IMR-90 (cell line): Measurements from ENCODE around the gene HIVEP3. TPM values are rescaled to one million over a fixed set of nuclear protein-coding genes. Genes with fewer than 3 reads are reported as not detected.

Experiments used
- ATAC-seq: fragments of 200-7000 bp; cut with Tn5 transposase; 2 replicates; pipeline ENCODE4 v1.9.1; 2020; ENCODE audit warnings: low read depth, mild to moderate bottlenecking, moderate library complexity
- BruUV-seq: library from RNA; stranded (reverse); fragments of 400-500 nt; replicated peaks from 2 replicates; lab custom pipeline; 2021; lab: Mats Ljungman, UMichigan
- CTCF ChIA-PET: fragments of 300-600 bp; formaldehyde crosslinking; extraction: SDS; loops from one replicate; lab custom pipeline; 2021; ENCODE audit warnings: antibody characterized with exemption; lab: Yijun Ruan, JAX
- POLR2A ChIA-PET: fragments of 300-600 bp; sonication (Branson Sonifier 250); formaldehyde crosslinking; loops from one replicate; lab custom pipeline; 2022; ENCODE audit warnings: antibody characterized with exemption; ENCODE audit not compliant: unreplicated experiment; lab: Charles Lee
- DNase-seq: peaks from one replicate; pipeline ENCODE4 v3.0.0; 2013
- H2AFZ ChIP-seq: replicated peaks from 2 replicates; pipeline ENCODE3; 2013; ENCODE audit warnings: low read length, mild to moderate bottlenecking; ENCODE audit not compliant: poor library complexity
- H2AK5ac ChIP-seq: 2 replicates; pipeline ENCODE4 v1.6.1; 2013; ENCODE audit warnings: low read depth, low read length, inconsistent platforms
- H2AK9ac ChIP-seq: replicated peaks from 2 replicates; pipeline ENCODE3; 2013; ENCODE audit warnings: mild to moderate bottlenecking, low read depth, low read length, moderate library complexity; ENCODE audit not compliant: poor library complexity
- H2BK120ac ChIP-seq: 2 replicates; pipeline ENCODE4 v1.6.1; 2013; ENCODE audit warnings: low read depth, low read length, inconsistent platforms
- H2BK15ac ChIP-seq: 3 replicates; pipeline ENCODE4 v1.6.1; 2013; ENCODE audit warnings: low read depth, low read length, inconsistent platforms
- H2BK20ac ChIP-seq: 2 replicates; pipeline ENCODE4 v1.6.1; 2013; ENCODE audit warnings: low read depth, mild to moderate bottlenecking, inconsistent platforms, low read length, moderate library complexity
- H2BK5ac ChIP-seq: 2 replicates; pipeline ENCODE4 v1.6.1; 2013; ENCODE audit warnings: mild to moderate bottlenecking, low read depth, low read length, inconsistent platforms; ENCODE audit not compliant: poor library complexity, severe bottlenecking
- H3K14ac ChIP-seq: replicated peaks from 2 replicates; pipeline ENCODE4 v1.6.1; 2013; ENCODE audit warnings: low read depth, low read length, inconsistent platforms
- H3K18ac ChIP-seq: 2 replicates; pipeline ENCODE4 v1.6.1; 2013; ENCODE audit warnings: low read depth, low read length, control low read depth
- H3K23ac ChIP-seq: 2 replicates; pipeline ENCODE4 v1.6.1; 2013; ENCODE audit warnings: low read depth, low read length, inconsistent platforms
- H3K27ac ChIP-seq: 2 replicates; pipeline ENCODE4 v1.5.1; 2013; ENCODE audit warnings: mild to moderate bottlenecking, control low read depth, low read length; ENCODE audit not compliant: insufficient read depth
- H3K27me3 ChIP-seq: 2 replicates; pipeline ENCODE4 v1.6.1; 2013; ENCODE audit warnings: low read length; ENCODE audit not compliant: control insufficient read depth, insufficient read depth
- H3K36me3 ChIP-seq: 2 replicates; pipeline ENCODE4 v1.6.1; 2013; ENCODE audit warnings: low read length, mixed read lengths; ENCODE audit not compliant: control insufficient read depth, insufficient read depth
- H3K4ac ChIP-seq: 2 replicates; pipeline ENCODE4 v1.6.1; 2013; ENCODE audit warnings: low read depth, low read length, inconsistent platforms
- H3K4me1 ChIP-seq: 2 replicates; pipeline ENCODE4 v1.6.1; 2013; ENCODE audit warnings: low read length, mixed read lengths; ENCODE audit not compliant: control insufficient read depth, insufficient read depth
- H3K4me2 ChIP-seq: 2 replicates; pipeline ENCODE4 v1.6.1; 2013; ENCODE audit warnings: low read depth, mild to moderate bottlenecking, control low read depth, low read length, moderate library complexity
- H3K4me3 ChIP-seq: 2 replicates; pipeline ENCODE4 v1.5.1; 2013; ENCODE audit warnings: low read depth, mild to moderate bottlenecking, control low read depth, low read length, moderate library complexity; ENCODE audit not compliant: insufficient read depth
- H3K56ac ChIP-seq: 2 replicates; pipeline ENCODE4 v1.6.1; 2013; ENCODE audit warnings: low read length, inconsistent platforms; ENCODE audit not compliant: insufficient read depth; ENCODE audit errors: extremely low read depth
- H3K79me1 ChIP-seq, 2 experiments: 2 replicates each; pipeline ENCODE4 v1.6.1; 2013; ENCODE audit warnings: low read length in 2 of 2, inconsistent platforms in 1 of 2, low read depth in 1 of 2
- H3K9ac ChIP-seq: 2 replicates; pipeline ENCODE4 v1.6.1; 2013; ENCODE audit warnings: low read depth, low read length, control low read depth
- H3K9me1 ChIP-seq: 2 replicates; pipeline ENCODE4 v1.6.1; 2013; ENCODE audit warnings: low read length, inconsistent platforms; ENCODE audit not compliant: insufficient read depth
- H3K9me3 ChIP-seq: 2 replicates; pipeline ENCODE4 v1.6.1; 2013; ENCODE audit warnings: low read length; ENCODE audit not compliant: control insufficient read depth, insufficient read depth
- H4K20me1 ChIP-seq: 2 replicates; pipeline ENCODE4 v1.6.1; 2013; ENCODE audit warnings: low read length, inconsistent platforms; ENCODE audit not compliant: insufficient read depth
- H4K5ac ChIP-seq: 2 replicates; pipeline ENCODE4 v1.6.1; 2013; ENCODE audit warnings: mild to moderate bottlenecking, low read depth, low read length, control low read depth
- H4K8ac ChIP-seq, 2 experiments: 2 replicates each; pipeline ENCODE4 v1.6.1; 2013; ENCODE audit warnings: low read depth in 2 of 2, low read length in 2 of 2, control low read depth in 1 of 2, inconsistent platforms in 1 of 2
- H4K91ac ChIP-seq: 2 replicates; pipeline ENCODE4 v1.6.1; 2013; ENCODE audit warnings: low read depth, low read length, inconsistent platforms; ENCODE audit not compliant: insufficient read depth
- BHLHE40 ChIP-seq: fragments of 150-350 bp; IDR thresholded peaks from 2 replicates; pipeline ENCODE4 v1.6.1; 2016; ENCODE audit warnings: mild to moderate bottlenecking, low read depth, low read length
- CEBPB ChIP-seq: IDR thresholded peaks from 2 replicates; pipeline ENCODE4 v1.6.1; 2012; ENCODE audit warnings: low read depth, low read length, improper control_type of control experiment
- CHD1 ChIP-seq: IDR thresholded peaks from 2 replicates; pipeline ENCODE4 v1.6.1; 2012; ENCODE audit warnings: low read depth, low read length, improper control_type of control experiment
- FOS ChIP-seq: fragments of 150-350 bp; IDR thresholded peaks from 2 replicates; pipeline ENCODE4 v1.6.1; 2016; ENCODE audit warnings: low read depth, low read length
- MAFK ChIP-seq: IDR thresholded peaks from 2 replicates; pipeline ENCODE4 v1.6.1; 2012; ENCODE audit warnings: low read depth, low read length, improper control_type of control experiment
- MAZ ChIP-seq: IDR thresholded peaks from 2 replicates; pipeline ENCODE4 v1.6.1; 2012; ENCODE audit warnings: low read depth, mild to moderate bottlenecking, low read length, improper control_type of control experiment, moderate library complexity, borderline replicate concordance
- MXI1 ChIP-seq: IDR thresholded peaks from 2 replicates; pipeline ENCODE4 v1.6.1; 2012; ENCODE audit warnings: low read depth, mild to moderate bottlenecking, low read length, moderate library complexity, borderline replicate concordance
- NFE2L2 ChIP-seq: fragments of 150-350 bp; IDR thresholded peaks from 2 replicates; pipeline ENCODE4 v1.6.1; 2016; ENCODE audit warnings: low read depth, mild to moderate bottlenecking, low read length
- POLR2A ChIP-seq: IDR thresholded peaks from 2 replicates; pipeline ENCODE4 v1.6.1; 2012; ENCODE audit warnings: mild to moderate bottlenecking, low read depth, low read length
- RAD21 ChIP-seq: IDR thresholded peaks from 2 replicates; pipeline ENCODE4 v1.6.1; 2012; ENCODE audit warnings: low read length, improper control_type of control experiment
- RCOR1 ChIP-seq: IDR thresholded peaks from 2 replicates; pipeline ENCODE4 v1.6.1; 2012; ENCODE audit warnings: mild to moderate bottlenecking, low read length, improper control_type of control experiment; ENCODE audit not compliant: insufficient replicate concordance
- RFX5 ChIP-seq: IDR thresholded peaks from 2 replicates; pipeline ENCODE4 v1.8.0; 2012; ENCODE audit warnings: low read depth, mild to moderate bottlenecking, low read length, moderate library complexity
- SMC3 ChIP-seq: fragments of 150-350 bp; IDR thresholded peaks from 2 replicates; pipeline ENCODE4 v1.6.1; 2016; ENCODE audit warnings: low read depth, mild to moderate bottlenecking, antibody characterized with exemption, low read length, moderate library complexity
- WGBS, 2 experiments: methylation state at CpG; one replicate each; pipeline versions ENCODE4 v1.1.5 to v1.1.7; 2013; ENCODE audit warnings: missing lambda C conversion rate in 2 of 2; ENCODE audit not compliant: insufficient read length in 1 of 2; ENCODE audit errors: extremely low coverage in 2 of 2; 5-methylcytosine and 5-hydroxymethylcytosine counted together
- dilution Hi-C: fragments of 300-500 bp; cut with HindIII; formaldehyde crosslinking; loops from one replicate; pipeline ENCODE4 v1.14.3; 2018; ENCODE audit warnings: low sequenced_read_pairs; ENCODE audit not compliant: unreplicated experiment
- in situ Hi-C: fragments of 300-500 bp; cut with MboI; formaldehyde crosslinking; loops from 3 replicates; pipeline ENCODE4 v1.14.3; 2019; ENCODE audit warnings: low sequenced_read_pairs, inconsistent platforms, mixed read lengths
- intact Hi-C: fragments of 100-400 bp; cut with micrococcal nuclease; formaldehyde crosslinking; loops from 2 replicates; pipeline ENCODE4 v1.10.0; 2022
- polyA plus RNA-seq, 3 experiments: library from polyadenylated mRNA; depleted of rRNA; stranded (reverse); fragments of >200 nt; gene quantifications; 2 replicates each; pipeline ENCODE4 v1.2.3, GENCODE V29; 2012; ENCODE audit warnings: low replicate concordance in 1 of 3
- total RNA-seq: library from RNA; depleted of rRNA; stranded (reverse); fragments of >200 nt; gene quantifications from 2 replicates; pipeline ENCODE4 v1.2.3, GENCODE V29; 2012
- TF ChIP-seq, protein P1 (sequence below): fragments of 150-350 bp; IDR thresholded peaks from 2 replicates; pipeline ENCODE4 v1.6.1; 2017; ENCODE audit warnings: mild to moderate bottlenecking, antibody characterized with exemption, low read length, low read depth
- TF ChIP-seq, protein P2 (sequence below): conservative IDR thresholded peaks from 2 replicates; pipeline ENCODE4 v1.5.1; 2012; ENCODE audit warnings: mild to moderate bottlenecking, low read depth, low read length, improper control_type of control experiment
- TF ChIP-seq, protein P3 (sequence below): fragments of 150-350 bp; IDR thresholded peaks from 2 replicates; pipeline ENCODE4 v1.6.1; 2016; ENCODE audit warnings: low read depth, mild to moderate bottlenecking, low read length, moderate library complexity, borderline replicate concordance

HIVEP3 gene
- total and polyA plus RNA-seq, 2 of the 4 experiments (the other 2 are of a cell fraction) = 1.4 to 4.0 TPM

DNA sequence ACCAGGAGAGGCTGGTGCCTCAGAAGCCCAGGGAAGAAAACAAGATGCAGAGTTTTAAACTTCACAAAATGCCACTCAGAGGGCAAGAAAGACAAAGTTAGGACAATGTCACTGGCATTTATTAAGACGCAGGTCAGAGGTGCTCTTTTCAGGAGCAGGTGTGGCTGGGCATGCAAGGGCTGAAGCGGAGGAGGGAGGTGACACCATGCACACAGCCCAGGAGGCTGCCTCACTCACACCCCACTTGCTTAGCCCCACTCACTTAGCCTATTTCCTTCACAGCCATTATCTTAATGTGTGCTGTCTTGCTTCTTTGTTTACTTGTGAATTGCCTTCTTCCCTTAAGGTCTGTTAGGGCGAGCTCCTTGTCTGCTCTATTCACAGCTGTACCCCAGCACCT is 17.2 kb downstream of the HIVEP3 start:
- Histone ChIP-seq H3K4me2 (peak overlapping the region; percentile 59), H3K9me3 (no peaks in the 10 kb centered on the region)
- DNase-seq = no peak

More for the DNA sequence above, 17.2 kb downstream of the HIVEP3 start:
- Histone ChIP-seq H3K4me3 (no peak overlapping the region), H3K9ac (no peak overlapping the region; the same call in 1 of the 2 replicates), H2AK9ac (peak overlapping the region; percentile 34), H3K9me1 (peaks cover 42% of the 10 kb centered on the region), H2BK120ac (peak overlapping the region; percentile 99), H4K8ac (peak overlapping the region; percentile 80 to 87), H3K4ac (peak overlapping the region; percentile 98), H2AK5ac (peak overlapping the region; percentile 93), H3K27ac (peak overlapping the region; percentile 37), H3K56ac (peak overlapping the region; percentile 68), H4K91ac (peak overlapping the region; percentile 98), H2AFZ (peak overlapping the region; percentile 44), H3K79me1 (peaks cover 0 to 23% of the 10 kb centered on the region in 2 experiments; a peak in 2 of 4 replicates), H2BK20ac (peak overlapping the region; percentile 100), H3K4me1 (peaks cover 24% of the 10 kb centered on the region), H4K20me1 (no peaks in the 10 kb centered on the region), H3K27me3 (no peaks in the 10 kb centered on the region), H3K36me3 (no peaks in the 10 kb centered on the region), H2BK15ac (peak overlapping the region; percentile 87), H3K23ac (peak overlapping the region; percentile 97), H4K5ac (peak overlapping the region; percentile 31; the same call in 1 of the 2 replicates), H2BK5ac (peak overlapping the region; percentile 82), H3K14ac (peak overlapping the region; percentile 87), H3K18ac (peak overlapping the region; percentile 72)
- peak; percentile 22 for ATAC-seq
- CTCF ChIA-PET = interaction anchor here (1.3 kb wide), 1 partner anchor 25 kb away, joined by 3 read pairs; no protein-coding TSS in a partner anchor
- POLR2A ChIA-PET = no interaction called here
- TF ChIP-seq POLR2A (no peak), CHD1 (no peak), BHLHE40 (no peak), CEBPB (no peak), FOS (no peak), NFE2L2 (no peak), MAZ (no peak), RFX5 (no peak), SMC3 (no peak), MXI1 (no peak), RCOR1 (no peak), MAFK (no peak), RAD21 (no peak)
- TF ChIP-seq, protein P1, sequence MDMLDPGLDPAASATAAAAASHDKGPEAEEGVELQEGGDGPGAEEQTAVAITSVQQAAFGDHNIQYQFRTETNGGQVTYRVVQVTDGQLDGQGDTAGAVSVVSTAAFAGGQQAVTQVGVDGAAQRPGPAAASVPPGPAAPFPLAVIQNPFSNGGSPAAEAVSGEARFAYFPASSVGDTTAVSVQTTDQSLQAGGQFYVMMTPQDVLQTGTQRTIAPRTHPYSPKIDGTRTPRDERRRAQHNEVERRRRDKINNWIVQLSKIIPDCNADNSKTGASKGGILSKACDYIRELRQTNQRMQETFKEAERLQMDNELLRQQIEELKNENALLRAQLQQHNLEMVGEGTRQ = no peak
- TF ChIP-seq, protein P2, sequence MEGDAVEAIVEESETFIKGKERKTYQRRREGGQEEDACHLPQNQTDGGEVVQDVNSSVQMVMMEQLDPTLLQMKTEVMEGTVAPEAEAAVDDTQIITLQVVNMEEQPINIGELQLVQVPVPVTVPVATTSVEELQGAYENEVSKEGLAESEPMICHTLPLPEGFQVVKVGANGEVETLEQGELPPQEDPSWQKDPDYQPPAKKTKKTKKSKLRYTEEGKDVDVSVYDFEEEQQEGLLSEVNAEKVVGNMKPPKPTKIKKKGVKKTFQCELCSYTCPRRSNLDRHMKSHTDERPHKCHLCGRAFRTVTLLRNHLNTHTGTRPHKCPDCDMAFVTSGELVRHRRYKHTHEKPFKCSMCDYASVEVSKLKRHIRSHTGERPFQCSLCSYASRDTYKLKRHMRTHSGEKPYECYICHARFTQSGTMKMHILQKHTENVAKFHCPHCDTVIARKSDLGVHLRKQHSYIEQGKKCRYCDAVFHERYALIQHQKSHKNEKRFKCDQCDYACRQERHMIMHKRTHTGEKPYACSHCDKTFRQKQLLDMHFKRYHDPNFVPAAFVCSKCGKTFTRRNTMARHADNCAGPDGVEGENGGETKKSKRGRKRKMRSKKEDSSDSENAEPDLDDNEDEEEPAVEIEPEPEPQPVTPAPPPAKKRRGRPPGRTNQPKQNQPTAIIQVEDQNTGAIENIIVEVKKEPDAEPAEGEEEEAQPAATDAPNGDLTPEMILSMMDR = no peak
- TF ChIP-seq, protein P3, sequence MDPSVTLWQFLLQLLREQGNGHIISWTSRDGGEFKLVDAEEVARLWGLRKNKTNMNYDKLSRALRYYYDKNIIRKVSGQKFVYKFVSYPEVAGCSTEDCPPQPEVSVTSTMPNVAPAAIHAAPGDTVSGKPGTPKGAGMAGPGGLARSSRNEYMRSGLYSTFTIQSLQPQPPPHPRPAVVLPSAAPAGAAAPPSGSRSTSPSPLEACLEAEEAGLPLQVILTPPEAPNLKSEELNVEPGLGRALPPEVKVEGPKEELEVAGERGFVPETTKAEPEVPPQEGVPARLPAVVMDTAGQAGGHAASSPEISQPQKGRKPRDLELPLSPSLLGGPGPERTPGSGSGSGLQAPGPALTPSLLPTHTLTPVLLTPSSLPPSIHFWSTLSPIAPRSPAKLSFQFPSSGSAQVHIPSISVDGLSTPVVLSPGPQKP = no peak
- in situ Hi-C loops = no loop called here
- BruUV-seq = no TSS peak
- intact Hi-C loops = no loop called here
- no CpG with 5 or more reads among the region's 3 CpGs for WGBS, 2 experiments
- dilution Hi-C loops = no loop called here
